GM18861 (cell line): ENCODE results near the gene RNASE2.
"Not testable (repeated sequence)": the region's sequence is repeated elsewhere in the genome, so short reads cannot be mapped to it uniquely, and the experiment has no call there.

Experiments
- ATAC-seq: cut with Tn5 transposase; IDR thresholded peaks from one replicate; pipeline ENCODE4 v1.9.1; 2021; ENCODE audit not compliant: unreplicated experiment

RNASE2 gene

GRCh38 chr14:20954736-20955537 lies at the start of gene RNASE2:
RNASE2 (plus strand) TSS chr14:20955487; CDS start chr14:20955772, 285 bp downstream.
- ATAC-seq, result not testable (repeated sequence)

DNA sequence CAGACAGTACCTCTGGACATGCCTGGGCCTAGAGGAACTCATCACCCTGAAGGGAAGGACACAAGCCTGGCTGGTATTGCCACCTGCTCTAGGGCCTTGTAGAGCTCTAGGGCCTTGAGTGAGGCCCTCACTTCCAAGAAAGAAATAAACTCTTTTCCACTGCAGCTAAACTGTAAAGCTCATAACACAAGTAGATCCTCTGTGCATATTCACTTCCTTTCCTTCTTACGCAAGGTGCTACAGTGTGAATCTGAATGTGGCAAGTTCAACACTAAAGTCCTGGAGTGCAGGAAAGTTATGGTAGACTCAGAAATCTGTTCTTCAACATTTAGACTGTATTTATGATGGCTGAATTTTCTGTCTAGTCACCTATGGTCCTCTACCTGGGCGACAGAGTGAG lies 49.6 kb upstream of the RNASE2 start:
- ATAC-seq, result no peak

GRCh38 chr14:20907214-20907613 lies 48.1 kb upstream of the RNASE2 start:
- no peak for ATAC-seq

DNA sequence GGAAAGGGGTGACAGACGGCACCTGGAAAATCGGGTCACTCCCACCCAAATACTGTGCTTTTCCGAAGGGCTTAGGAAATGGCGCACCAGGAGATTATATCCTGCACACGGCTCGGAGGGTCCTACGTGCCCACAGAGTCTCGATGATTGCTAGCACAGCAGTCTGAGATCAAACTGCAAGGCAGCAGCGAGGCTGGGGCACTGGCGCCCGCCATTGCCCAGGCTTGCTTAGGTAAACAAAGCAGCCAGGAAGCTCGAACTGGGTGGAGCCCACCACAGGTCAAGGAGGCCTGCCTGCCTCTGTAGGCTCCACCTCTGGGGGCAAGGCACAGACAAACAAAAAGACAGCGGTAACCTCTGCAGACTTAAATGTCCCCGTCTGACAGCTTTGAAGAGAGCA lies 44.5 kb upstream of the RNASE2 start:
- not testable (repeated sequence) for ATAC-seq

- ATAC-seq, result not testable (repeated sequence)
These were observed 36.1 kb upstream of the RNASE2 start for GRCh38 chr14:20919038-20919756.

DNA sequence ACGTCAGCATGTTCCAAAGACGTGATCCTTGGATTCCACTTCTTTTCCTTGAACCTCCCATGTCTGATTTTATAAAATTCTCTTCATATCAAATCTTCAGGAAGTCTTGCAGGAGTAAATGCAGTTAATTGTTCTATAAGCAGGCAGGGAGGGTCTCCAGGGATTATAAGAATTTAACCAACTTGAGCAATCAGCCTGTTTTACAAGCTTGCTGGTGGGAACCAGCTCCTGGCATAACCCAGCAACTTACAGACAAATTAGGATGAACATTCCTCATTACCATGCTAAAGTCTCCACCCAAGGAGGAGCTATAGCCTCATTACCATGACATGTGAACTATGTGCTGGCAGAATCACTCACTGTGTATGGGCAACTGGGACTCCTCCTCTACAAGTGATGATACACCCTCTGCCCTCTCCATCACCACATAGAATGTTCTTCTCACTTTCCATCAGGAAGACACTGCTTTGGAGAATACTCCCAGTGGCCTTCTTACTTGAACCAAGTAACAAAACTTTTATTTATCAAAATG lies 31.5 kb upstream of the RNASE2 start:
- not testable (repeated sequence) for ATAC-seq

- no peak for ATAC-seq
These were observed 21.0 kb upstream of the RNASE2 start for GRCh38 chr14:20934148-20934762.

DNA sequence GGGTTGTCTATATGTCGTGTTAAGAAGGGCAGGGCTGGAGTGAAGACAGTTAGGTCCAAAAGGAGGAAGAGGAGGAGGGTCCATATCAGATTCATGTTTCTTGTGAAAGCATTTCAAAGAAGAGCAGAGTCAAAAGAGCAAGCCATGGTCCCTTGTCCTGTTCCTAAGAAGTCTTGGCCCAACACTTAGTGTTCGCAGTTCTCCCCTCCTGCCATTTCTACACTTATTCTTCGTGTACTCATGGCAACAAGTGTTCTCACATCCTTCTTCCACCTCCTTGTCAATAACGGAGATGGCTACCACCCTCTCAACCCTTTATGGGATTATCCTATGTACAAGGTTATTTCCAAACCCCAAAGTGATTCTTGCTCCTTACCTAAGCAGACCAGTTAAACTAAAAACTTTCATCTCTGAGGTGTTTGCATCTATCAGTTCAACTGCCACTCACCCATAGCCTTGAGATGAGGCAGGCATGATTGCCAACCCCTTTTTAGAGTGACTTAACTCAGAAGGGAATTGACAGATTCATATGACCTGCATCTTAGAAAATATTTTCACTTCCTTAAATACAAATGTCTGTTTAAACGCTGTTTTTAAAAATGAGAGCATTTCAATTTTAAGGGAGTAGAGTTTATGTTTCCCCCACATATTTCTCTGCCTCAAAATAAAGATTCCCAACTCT lies 19.8 kb upstream of the RNASE2 start:
- no peak for ATAC-seq

- ATAC-seq, result not testable (repeated sequence)
These were observed 10.1 kb upstream of the RNASE2 start for GRCh38 chr14:20945146-20945545.

- ATAC-seq, result not testable (repeated sequence)
These were observed 8.6 kb upstream of the RNASE2 start for GRCh38 chr14:20946707-20947106.

DNA sequence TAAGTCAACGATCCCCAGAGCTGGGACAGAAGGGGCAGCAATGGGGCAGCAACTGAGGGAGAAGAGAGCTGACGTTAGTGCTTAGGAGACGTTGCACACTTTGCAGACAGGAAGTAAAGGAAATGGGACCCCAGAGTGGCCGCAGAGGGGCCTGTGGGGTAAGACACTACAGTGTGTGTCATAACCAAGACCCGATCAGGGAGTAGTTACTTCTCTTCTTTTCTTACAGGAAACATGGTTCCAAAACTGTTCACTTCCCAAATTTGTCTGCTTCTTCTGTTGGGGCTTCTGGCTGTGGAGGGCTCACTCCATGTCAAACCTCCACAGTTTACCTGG lies 219 bp downstream of the RNASE2 start:
- not testable (repeated sequence) for ATAC-seq

GRCh38 chr14:20956376-20956976 lies 1.2 kb downstream of the RNASE2 start:
- no peak for ATAC-seq

DNA sequence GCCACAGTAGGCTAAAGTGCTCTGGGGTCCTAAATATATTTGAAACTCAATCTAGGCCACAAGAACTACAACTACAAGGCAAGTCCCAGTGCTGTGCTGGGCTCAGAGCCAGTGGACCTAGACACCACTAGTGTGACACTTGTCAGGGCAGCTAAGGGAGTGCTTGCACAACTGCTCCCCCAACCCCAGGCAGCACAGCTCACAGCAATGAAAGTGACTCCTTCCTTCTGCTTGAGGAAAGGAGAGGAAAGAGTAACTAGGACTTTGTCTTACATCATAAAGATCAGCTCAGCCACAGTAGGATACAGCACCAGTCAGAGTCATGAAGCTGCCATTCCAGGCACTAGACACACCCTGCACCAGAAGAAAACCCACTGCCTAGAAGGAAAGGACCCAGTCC lies 3.7 kb downstream of the RNASE2 start:
- ATAC-seq, result not testable (repeated sequence)

GRCh38 chr14:20969336-20969735 lies 14.0 kb downstream of the RNASE2 start:
- ATAC-seq, result no peak

DNA sequence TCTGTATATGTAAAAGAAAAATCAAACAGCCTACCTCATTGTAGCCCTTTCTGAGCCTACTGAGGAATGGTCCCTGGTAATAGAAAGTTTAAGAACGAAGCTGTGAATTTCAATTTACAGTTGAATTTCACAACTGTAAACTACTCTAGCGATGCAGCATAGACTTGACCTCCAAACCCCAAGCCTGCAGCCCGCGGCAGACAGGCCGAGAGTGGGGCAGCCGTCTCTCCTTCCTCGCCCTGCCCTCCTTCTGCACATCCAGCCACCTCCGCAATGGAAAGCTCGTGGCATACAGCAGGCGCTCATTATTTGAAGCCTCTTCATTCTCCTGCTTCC lies 15.3 kb downstream of the RNASE2 start:
- no peak for ATAC-seq

DNA sequence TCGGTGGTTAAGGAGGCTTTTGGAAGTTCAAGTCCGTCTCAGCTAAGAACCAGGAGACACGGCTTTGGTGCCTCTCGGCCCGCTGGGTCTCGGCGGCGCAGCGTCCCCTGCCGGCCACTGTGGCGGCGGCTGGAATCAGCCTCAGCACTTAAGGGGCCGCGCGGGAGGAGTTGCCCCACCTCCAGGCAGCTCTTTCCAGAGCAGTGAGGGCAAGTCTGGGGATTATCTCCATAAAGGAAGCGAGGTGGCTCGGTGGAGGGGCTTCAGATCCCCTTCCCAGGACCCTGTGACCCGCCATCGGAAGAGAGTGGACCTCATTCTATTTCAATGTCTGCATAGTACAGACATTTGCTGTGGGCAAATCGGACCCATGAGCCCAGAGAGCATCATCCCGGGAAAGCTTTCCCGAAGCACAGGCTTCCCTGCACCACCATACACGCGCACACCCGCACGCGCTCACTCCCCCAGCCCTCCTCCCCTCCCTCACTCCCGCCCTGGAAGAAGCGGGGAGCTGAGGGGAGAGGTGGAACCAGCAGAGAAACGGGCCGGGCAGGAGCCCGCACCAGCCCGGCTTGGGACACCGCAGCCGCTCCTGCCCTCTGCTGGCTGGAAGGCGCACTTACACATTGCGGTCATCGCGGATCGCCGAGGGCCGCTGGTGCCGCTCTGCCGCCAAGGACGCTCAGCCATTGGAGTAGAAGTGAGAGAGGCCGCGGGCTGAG lies 15.9 kb downstream of the RNASE2 start:
- peak; percentile 89 for ATAC-seq

- no peak for ATAC-seq
These were observed 16.4 kb downstream of the RNASE2 start for GRCh38 chr14:20971705-20972021.

DNA sequence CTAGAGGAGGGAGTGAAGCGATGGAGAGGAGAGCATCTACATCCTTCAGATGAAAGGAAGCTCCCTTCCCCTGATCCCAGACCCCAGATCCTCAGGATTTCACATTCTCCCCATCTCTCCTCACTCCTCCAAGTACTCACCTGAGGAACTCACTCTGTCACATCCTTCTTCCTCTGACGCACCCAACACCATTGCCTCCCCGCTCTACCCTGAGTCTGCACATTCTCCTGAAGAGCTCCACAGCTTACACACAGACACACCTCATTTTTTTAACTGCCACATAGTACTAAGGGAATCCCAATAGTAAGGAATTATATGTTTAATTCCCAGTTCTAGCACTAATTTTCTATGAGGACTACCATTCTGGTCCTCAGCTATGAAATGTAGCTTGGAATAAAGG lies 18.2 kb downstream of the RNASE2 start:
- ATAC-seq, result no peak

- ATAC-seq, result no peak
These were observed 21.0 kb downstream of the RNASE2 start for GRCh38 chr14:20976291-20976690.

- no peak for ATAC-seq
These were observed 23.4 kb downstream of the RNASE2 start for GRCh38 chr14:20978687-20979086.
